GM12878 (cell line): Measurements from ENCODE around the gene PRRX1.

Experiments
- BCL11A ChIP-seq: IDR thresholded peaks from 2 replicates; pipeline ENCODE4 v1.6.1; 2011; ENCODE audit warnings: low read depth, low read length
- CEBPB ChIP-seq, 2 experiments: fragments of 150-350 bp in 1 of 2; IDR thresholded peaks; 2 replicates each; pipeline ENCODE4 v1.6.1; 2012 to 2014; ENCODE audit warnings: low read depth in 2 of 2, low read length in 2 of 2, borderline replicate concordance in 1 of 2, inconsistent platforms in 1 of 2
- CHD2 ChIP-seq: IDR thresholded peaks from 2 replicates; pipeline ENCODE4 v1.6.1; 2011; ENCODE audit warnings: low read depth, low read length, improper control_type of control experiment, borderline replicate concordance
- EZH2 ChIP-seq: IDR thresholded peaks from 2 replicates; pipeline ENCODE4 v1.6.1; 2012; ENCODE audit warnings: low read depth, mild to moderate bottlenecking, control low read depth, inconsistent platforms, low read length, borderline replicate concordance; ENCODE audit not compliant: control insufficient read depth
- FOXM1 ChIP-seq: IDR thresholded peaks from 2 replicates; pipeline ENCODE4 v1.6.1; 2012; ENCODE audit warnings: low read depth, mild to moderate bottlenecking, inconsistent platforms, low read length, moderate library complexity
- POLR2A ChIP-seq: IDR thresholded peaks from 2 replicates; pipeline ENCODE4 v1.6.1; 2011; ENCODE audit warnings: low read depth, mild to moderate bottlenecking, low read length
- RFX5 ChIP-seq: IDR thresholded peaks from 2 replicates; pipeline ENCODE4 v1.6.1; 2011; ENCODE audit warnings: low read depth, low read length, improper control_type of control experiment
- SMC3 ChIP-seq: IDR thresholded peaks from 2 replicates; pipeline ENCODE4 v1.6.1; 2011; ENCODE audit warnings: low read length, improper control_type of control experiment, borderline replicate concordance
- TAF1 ChIP-seq: IDR thresholded peaks from 2 replicates; pipeline ENCODE4 v1.6.1; 2011; ENCODE audit warnings: mild to moderate bottlenecking, low read depth, low read length, borderline replicate concordance
- ZZZ3 ChIP-seq: IDR thresholded peaks from 2 replicates; pipeline ENCODE4 v1.6.1; 2011; ENCODE audit warnings: low read depth; ENCODE audit not compliant: control insufficient read depth, insufficient read length
- TF ChIP-seq, protein P1 (sequence below), 3 experiments: IDR thresholded peaks in 2 of 3; conservative IDR thresholded peaks in 1 of 3; 2 replicates each; pipeline ENCODE4 v1.5.1; 2011; ENCODE audit warnings: low read depth in 3 of 3, low read length in 3 of 3, mild to moderate bottlenecking in 3 of 3, control low read depth in 2 of 3, moderate library complexity in 2 of 3, inconsistent platforms in 1 of 3, mixed read lengths in 1 of 3; ENCODE audit not compliant: control insufficient read depth in 2 of 3, insufficient read depth in 1 of 3; ENCODE audit errors: extremely low read depth in 1 of 3
- TF ChIP-seq, protein P2 (sequence below): IDR thresholded peaks from 2 replicates; pipeline ENCODE4 v1.6.1; 2012; ENCODE audit warnings: improper control_type of control experiment, low read depth, low read length; ENCODE audit not compliant: insufficient replicate concordance
- TF ChIP-seq, protein P3 (sequence below): IDR thresholded peaks from 2 replicates; pipeline ENCODE4 v1.6.1; 2011; ENCODE audit warnings: borderline replicate concordance, low read depth, mild to moderate bottlenecking, moderate library complexity, low read length; ENCODE audit not compliant: insufficient read depth, poor library complexity, severe bottlenecking

DNA sequence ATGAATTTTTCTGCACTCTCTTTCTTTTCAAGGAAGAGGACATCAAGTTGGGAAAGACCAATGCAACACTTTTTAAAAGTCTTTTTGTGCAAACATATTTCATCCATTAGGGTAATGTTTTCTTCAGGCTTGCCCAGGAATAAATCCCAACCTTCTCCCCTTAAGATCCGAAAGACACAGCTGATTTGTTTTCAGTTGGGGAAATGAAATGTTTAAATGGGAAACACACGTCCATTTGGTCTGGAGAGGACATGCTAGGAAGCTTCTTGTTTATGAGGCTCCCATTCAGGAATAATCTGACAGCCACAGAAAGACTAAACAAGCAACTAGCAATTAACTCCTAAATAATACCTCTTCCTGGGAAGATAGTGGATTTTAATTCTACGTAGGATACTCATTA is 91.9 kb downstream of the PRRX1 start:
- TF ChIP-seq POLR2A (no peak), ZZZ3 (no peak), RFX5 (no peak), CEBPB (IDR thresholded peaks at IDR 0.05; ENCODE audit: borderline replicate concordance in 1 of 2, low read depth in 2 of 2, low read length in 2 of 2) (no peak), CHD2 (no peak), SMC3 (no peak), EZH2 (no peak), BCL11A (no peak), TAF1 (no peak), FOXM1 (no peak)
- TF ChIP-seq, protein P1, sequence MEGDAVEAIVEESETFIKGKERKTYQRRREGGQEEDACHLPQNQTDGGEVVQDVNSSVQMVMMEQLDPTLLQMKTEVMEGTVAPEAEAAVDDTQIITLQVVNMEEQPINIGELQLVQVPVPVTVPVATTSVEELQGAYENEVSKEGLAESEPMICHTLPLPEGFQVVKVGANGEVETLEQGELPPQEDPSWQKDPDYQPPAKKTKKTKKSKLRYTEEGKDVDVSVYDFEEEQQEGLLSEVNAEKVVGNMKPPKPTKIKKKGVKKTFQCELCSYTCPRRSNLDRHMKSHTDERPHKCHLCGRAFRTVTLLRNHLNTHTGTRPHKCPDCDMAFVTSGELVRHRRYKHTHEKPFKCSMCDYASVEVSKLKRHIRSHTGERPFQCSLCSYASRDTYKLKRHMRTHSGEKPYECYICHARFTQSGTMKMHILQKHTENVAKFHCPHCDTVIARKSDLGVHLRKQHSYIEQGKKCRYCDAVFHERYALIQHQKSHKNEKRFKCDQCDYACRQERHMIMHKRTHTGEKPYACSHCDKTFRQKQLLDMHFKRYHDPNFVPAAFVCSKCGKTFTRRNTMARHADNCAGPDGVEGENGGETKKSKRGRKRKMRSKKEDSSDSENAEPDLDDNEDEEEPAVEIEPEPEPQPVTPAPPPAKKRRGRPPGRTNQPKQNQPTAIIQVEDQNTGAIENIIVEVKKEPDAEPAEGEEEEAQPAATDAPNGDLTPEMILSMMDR (IDR thresholded peaks at IDR 0.05 in 2 of 3, conservative IDR thresholded peaks at IDR 0.05 in 1 of 3; ENCODE audit: control insufficient read depth in 2 of 3, extremely low read depth in 1 of 3, insufficient read depth in 1 of 3, low read depth in 3 of 3, low read length in 3 of 3) = no peak
- TF ChIP-seq, protein P2, sequence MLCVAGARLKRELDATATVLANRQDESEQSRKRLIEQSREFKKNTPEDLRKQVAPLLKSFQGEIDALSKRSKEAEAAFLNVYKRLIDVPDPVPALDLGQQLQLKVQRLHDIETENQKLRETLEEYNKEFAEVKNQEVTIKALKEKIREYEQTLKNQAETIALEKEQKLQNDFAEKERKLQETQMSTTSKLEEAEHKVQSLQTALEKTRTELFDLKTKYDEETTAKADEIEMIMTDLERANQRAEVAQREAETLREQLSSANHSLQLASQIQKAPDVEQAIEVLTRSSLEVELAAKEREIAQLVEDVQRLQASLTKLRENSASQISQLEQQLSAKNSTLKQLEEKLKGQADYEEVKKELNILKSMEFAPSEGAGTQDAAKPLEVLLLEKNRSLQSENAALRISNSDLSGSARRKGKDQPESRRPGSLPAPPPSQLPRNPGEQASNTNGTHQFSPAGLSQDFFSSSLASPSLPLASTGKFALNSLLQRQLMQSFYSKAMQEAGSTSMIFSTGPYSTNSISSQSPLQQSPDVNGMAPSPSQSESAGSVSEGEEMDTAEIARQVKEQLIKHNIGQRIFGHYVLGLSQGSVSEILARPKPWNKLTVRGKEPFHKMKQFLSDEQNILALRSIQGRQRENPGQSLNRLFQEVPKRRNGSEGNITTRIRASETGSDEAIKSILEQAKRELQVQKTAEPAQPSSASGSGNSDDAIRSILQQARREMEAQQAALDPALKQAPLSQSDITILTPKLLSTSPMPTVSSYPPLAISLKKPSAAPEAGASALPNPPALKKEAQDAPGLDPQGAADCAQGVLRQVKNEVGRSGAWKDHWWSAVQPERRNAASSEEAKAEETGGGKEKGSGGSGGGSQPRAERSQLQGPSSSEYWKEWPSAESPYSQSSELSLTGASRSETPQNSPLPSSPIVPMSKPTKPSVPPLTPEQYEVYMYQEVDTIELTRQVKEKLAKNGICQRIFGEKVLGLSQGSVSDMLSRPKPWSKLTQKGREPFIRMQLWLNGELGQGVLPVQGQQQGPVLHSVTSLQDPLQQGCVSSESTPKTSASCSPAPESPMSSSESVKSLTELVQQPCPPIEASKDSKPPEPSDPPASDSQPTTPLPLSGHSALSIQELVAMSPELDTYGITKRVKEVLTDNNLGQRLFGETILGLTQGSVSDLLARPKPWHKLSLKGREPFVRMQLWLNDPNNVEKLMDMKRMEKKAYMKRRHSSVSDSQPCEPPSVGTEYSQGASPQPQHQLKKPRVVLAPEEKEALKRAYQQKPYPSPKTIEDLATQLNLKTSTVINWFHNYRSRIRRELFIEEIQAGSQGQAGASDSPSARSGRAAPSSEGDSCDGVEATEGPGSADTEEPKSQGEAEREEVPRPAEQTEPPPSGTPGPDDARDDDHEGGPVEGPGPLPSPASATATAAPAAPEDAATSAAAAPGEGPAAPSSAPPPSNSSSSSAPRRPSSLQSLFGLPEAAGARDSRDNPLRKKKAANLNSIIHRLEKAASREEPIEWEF = no peak
- TF ChIP-seq, protein P3, sequence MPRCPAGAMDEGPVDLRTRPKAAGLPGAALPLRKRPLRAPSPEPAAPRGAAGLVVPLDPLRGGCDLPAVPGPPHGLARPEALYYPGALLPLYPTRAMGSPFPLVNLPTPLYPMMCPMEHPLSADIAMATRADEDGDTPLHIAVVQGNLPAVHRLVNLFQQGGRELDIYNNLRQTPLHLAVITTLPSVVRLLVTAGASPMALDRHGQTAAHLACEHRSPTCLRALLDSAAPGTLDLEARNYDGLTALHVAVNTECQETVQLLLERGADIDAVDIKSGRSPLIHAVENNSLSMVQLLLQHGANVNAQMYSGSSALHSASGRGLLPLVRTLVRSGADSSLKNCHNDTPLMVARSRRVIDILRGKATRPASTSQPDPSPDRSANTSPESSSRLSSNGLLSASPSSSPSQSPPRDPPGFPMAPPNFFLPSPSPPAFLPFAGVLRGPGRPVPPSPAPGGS = no peak
